Peyer's patch (tissue), 4 donors: ENCODE results near the gene MAP2K5.

Source experiments
- POLR2A ChIP-seq, 2 donors: fragments of 450-650 bp; IDR thresholded peaks; one replicate each; pipeline ENCODE4 v1.5.1; 2017; ENCODE audit warnings: antibody characterized with exemption in 2 of 2, mild to moderate bottlenecking in 2 of 2, moderate library complexity in 2 of 2
- TF ChIP-seq, protein P1 (sequence below), 6 experiments: fragments of 450-650 bp in 4 of 6; fragments of 200-600 bp in 2 of 6; sonication (generic) in 1 of 6; IDR thresholded peaks; one replicate each; pipeline ENCODE4 v1.5.1; 2017 to 2019; ENCODE audit warnings: antibody characterized with exemption in 6 of 6, mild to moderate bottlenecking in 3 of 6, moderate library complexity in 1 of 6

GRCh38 chr15:67674983-67675382, 132.5 kb downstream of the MAP2K5 start:
- TF ChIP-seq, protein P1, sequence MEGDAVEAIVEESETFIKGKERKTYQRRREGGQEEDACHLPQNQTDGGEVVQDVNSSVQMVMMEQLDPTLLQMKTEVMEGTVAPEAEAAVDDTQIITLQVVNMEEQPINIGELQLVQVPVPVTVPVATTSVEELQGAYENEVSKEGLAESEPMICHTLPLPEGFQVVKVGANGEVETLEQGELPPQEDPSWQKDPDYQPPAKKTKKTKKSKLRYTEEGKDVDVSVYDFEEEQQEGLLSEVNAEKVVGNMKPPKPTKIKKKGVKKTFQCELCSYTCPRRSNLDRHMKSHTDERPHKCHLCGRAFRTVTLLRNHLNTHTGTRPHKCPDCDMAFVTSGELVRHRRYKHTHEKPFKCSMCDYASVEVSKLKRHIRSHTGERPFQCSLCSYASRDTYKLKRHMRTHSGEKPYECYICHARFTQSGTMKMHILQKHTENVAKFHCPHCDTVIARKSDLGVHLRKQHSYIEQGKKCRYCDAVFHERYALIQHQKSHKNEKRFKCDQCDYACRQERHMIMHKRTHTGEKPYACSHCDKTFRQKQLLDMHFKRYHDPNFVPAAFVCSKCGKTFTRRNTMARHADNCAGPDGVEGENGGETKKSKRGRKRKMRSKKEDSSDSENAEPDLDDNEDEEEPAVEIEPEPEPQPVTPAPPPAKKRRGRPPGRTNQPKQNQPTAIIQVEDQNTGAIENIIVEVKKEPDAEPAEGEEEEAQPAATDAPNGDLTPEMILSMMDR (IDR thresholded peaks at IDR 0.05): no peak
- no peak for TF ChIP-seq POLR2A (IDR thresholded peaks at IDR 0.05)
